ENCODE measurements around the gene ADIPOR1.

Gene ADIPOR1

DNA sequence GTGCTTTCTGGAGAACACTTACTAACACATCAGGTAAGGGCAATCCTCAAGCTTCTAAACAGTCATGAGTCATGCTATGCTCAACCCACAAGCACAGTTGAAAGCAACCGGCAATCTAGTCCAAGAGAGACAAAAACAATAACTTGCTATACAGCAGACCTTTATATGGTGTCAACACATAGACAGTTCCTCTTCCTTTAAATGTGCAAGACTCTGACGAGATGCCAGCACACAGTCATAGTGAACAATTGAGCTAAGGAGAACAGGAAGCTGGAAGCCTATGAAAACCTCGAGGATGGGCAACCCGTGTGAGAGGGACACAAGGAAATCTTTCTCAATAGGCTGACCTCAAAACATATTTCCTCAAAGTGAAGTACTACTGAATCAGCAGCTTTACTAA is 5.3 kb downstream of the ADIPOR1 start:
- H3K27ac ChIP-seq (ENCODE audit: insufficient read depth in 1 of 2, low read depth in 1 of 2, low read length in 2 of 2, poor library complexity in 1 of 2, severe bottlenecking in 2 of 2) = peak overlapping the region; percentile 41 to 52

DNA sequence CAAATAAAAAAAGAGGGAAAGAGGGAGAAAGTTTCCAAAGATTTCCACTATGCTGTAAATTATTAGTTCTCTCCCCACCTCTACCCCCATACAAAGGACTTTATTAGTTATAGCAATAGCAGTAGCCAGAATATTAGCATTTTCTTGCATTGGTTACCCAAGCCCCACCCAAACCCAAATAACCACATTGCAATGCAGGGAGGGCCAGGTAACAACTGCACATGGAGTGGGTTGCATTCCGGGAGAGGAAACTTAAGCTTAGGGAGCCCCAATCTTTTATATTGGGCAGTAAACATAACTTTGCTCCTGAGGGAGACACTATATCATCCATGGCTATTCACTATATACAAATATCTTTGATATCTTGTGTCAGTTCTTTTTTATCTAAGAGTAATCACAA is 6.0 kb downstream of the ADIPOR1 start:
- POLR2A ChIA-PET = no interaction called here
- no CpG with 5 or more reads among the region's 1 CpG for WGBS (ENCODE audit: insufficient coverage)
- CTCF ChIA-PET = interaction anchor here (1.1 to 3.3 kb wide), 5 partner anchors 10 to 47 kb away, joined by 3 to 18 read pairs (median 7); partner anchors contain the start of gene CYB5R1
- peaks cover 24 to 36% (median 31%) of the 10 kb centered on the region in 4 experiments for H3K4me1 ChIP-seq (ENCODE audit: control extremely low read depth in 1 of 4, control insufficient read depth in 4 of 4, insufficient read depth in 4 of 4, low read length in 3 of 4)
- no peaks in the 10 kb centered on the region for H3K27me3 ChIP-seq (replicated peaks in 2 of 5; ENCODE audit: control insufficient read depth in 4 of 5, insufficient read depth in 5 of 5, low read length in 4 of 5)
- H3K36me3 ChIP-seq (ENCODE audit: control insufficient read depth in 4 of 4, insufficient read depth in 4 of 4, low read length in 3 of 4) = peaks cover 6 to 49% (median 28%) of the 10 kb centered on the region in 4 experiments
- no peaks in the 10 kb centered on the region for H3K9me3 ChIP-seq (ENCODE audit: control extremely low read depth in 1 of 5, control insufficient read depth in 4 of 5, insufficient read depth in 2 of 5, low read depth in 1 of 5, low read length in 4 of 5)
- DNase-seq = no peak
- H3K4me3 ChIP-seq (ENCODE audit: control insufficient read depth in 1 of 7, extremely low read depth in 1 of 7, insufficient read depth in 4 of 7, low read depth in 2 of 7, low read length in 6 of 7) = no peak overlapping the region
- H3K27ac ChIP-seq (ENCODE audit: insufficient read depth in 1 of 2, low read depth in 1 of 2, low read length in 2 of 2, poor library complexity in 1 of 2, severe bottlenecking in 2 of 2) = peak overlapping the region; percentile 41 to 52

More for the DNA sequence above, 5.3 kb downstream of the ADIPOR1 start:
- Histone ChIP-seq H3K9me3 (ENCODE audit: control extremely low read depth in 1 of 5, control insufficient read depth in 4 of 5, insufficient read depth in 2 of 5, low read depth in 1 of 5, low read length in 4 of 5) (no peaks in the 10 kb centered on the region), H3K36me3 (ENCODE audit: control insufficient read depth in 4 of 4, insufficient read depth in 4 of 4, low read length in 3 of 4) (peaks cover 6 to 45% (median 25%) of the 10 kb centered on the region in 4 experiments), H3K4me1 (ENCODE audit: control extremely low read depth in 1 of 4, control insufficient read depth in 4 of 4, insufficient read depth in 4 of 4, low read length in 3 of 4) (peaks cover 29 to 42% (median 35%) of the 10 kb centered on the region in 4 experiments), H3K27me3 (replicated peaks in 2 of 5; ENCODE audit: control insufficient read depth in 4 of 5, insufficient read depth in 5 of 5, low read length in 4 of 5) (no peaks in the 10 kb centered on the region), H3K4me3 (ENCODE audit: control insufficient read depth in 1 of 7, extremely low read depth in 1 of 7, insufficient read depth in 4 of 7, low read depth in 2 of 7, low read length in 6 of 7) (peak overlapping the region in 3 of 7 experiments; percentile 8 to 23 (median 16))
- DNase-seq = peak; percentile 40 to 87 (median 83)
- POLR2A ChIA-PET = no interaction called here
- CTCF ChIA-PET = interaction anchor here (0.9 to 3.3 kb wide), 6 partner anchors 8 to 46 kb away, joined by 3 to 18 read pairs (median 8); partner anchors contain the start of gene CYB5R1
- WGBS (ENCODE audit: insufficient coverage) = 0% methylated on average over 3 of the region's 4 CpGs

DNA sequence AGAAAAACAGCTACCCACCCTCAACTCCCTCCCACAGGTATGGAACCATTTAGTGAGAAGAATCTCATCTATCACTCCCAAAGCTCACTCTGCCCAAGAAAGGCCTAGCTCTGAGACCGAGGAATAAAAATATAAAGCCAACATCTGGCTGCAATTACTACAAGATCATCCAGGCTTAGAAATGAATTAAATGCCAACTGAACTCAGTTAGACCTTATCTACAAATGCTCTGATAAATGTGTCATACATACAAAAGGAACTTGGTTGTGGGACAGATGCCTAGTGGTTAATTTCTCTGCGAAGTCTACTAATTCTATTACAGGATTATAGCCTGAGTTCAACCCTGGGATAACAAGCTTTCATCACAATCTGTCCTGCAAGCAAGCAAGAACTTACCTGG is 6.7 kb downstream of the ADIPOR1 start:
- ChIA-PET CTCF (interaction anchor here (1.2 kb wide), 1 partner anchor 9 kb away, joined by 7 read pairs; no protein-coding TSS in a partner anchor), POLR2A (no interaction called here)
- H3K4me3 ChIP-seq (ENCODE audit: control insufficient read depth in 1 of 7, extremely low read depth in 1 of 7, insufficient read depth in 4 of 7, low read depth in 2 of 7, low read length in 6 of 7) = no peak overlapping the region
- peak overlapping the region in 1 of 2 experiments; percentile 19 for H3K27ac ChIP-seq (ENCODE audit: insufficient read depth in 1 of 2, low read depth in 1 of 2, low read length in 2 of 2, poor library complexity in 1 of 2, severe bottlenecking in 2 of 2)
- no peak for DNase-seq
- WGBS (ENCODE audit: insufficient coverage) = 100% methylated on average over 1 of the region's 2 CpGs
- H3K36me3 ChIP-seq (ENCODE audit: control insufficient read depth in 4 of 4, insufficient read depth in 4 of 4, low read length in 3 of 4) = peaks cover 10 to 51% (median 29%) of the 10 kb centered on the region in 4 experiments
- H3K9me3 ChIP-seq (ENCODE audit: control extremely low read depth in 1 of 5, control insufficient read depth in 4 of 5, insufficient read depth in 2 of 5, low read depth in 1 of 5, low read length in 4 of 5) = no peaks in the 10 kb centered on the region
- H3K4me1 ChIP-seq (ENCODE audit: control extremely low read depth in 1 of 4, control insufficient read depth in 4 of 4, insufficient read depth in 4 of 4, low read length in 3 of 4) = peaks cover 17 to 30% (median 25%) of the 10 kb centered on the region in 4 experiments
- H3K27me3 ChIP-seq (replicated peaks in 2 of 5; ENCODE audit: control insufficient read depth in 4 of 5, insufficient read depth in 5 of 5, low read length in 4 of 5) = no peaks in the 10 kb centered on the region

DNA sequence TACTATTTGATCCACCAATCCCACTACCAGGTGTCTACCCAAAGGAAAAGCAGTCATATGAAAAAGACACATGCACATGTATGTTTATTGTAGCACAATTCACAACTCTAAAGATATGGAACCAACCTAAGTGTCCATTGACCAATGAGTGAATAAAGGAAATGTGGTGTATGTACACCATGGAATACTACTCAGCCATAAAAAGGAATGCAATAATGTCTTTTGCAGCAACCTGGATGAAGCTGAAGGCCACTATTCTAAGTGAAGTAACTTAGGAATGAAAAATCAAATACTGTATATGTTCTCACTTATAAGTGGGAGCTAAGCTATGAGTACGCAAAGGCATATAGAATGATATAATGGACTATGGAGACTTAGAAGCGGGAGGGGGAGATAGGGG is 12.6 kb downstream of the ADIPOR1 start:
- no peaks in the 10 kb centered on the region for H3K27me3 ChIP-seq (replicated peaks in 2 of 5; ENCODE audit: control insufficient read depth in 4 of 5, insufficient read depth in 5 of 5, low read length in 4 of 5)
- no peak overlapping the region for H3K27ac ChIP-seq (ENCODE audit: insufficient read depth in 1 of 2, low read depth in 1 of 2, low read length in 2 of 2, poor library complexity in 1 of 2, severe bottlenecking in 2 of 2)
- WGBS (ENCODE audit: insufficient coverage) = 100% methylated on average over 2 of the region's 2 CpGs
- no peaks in the 10 kb centered on the region for H3K9me3 ChIP-seq (ENCODE audit: control extremely low read depth in 1 of 5, control insufficient read depth in 4 of 5, insufficient read depth in 2 of 5, low read depth in 1 of 5, low read length in 4 of 5)
- H3K4me1 ChIP-seq (ENCODE audit: control extremely low read depth in 1 of 4, control insufficient read depth in 4 of 4, insufficient read depth in 4 of 4, low read length in 3 of 4) = no peaks in the 10 kb centered on the region
- ChIA-PET CTCF (interaction anchor here (1.0 to 3.4 kb wide), 2 partner anchors 9 to 54 kb away, joined by 4 to 18 read pairs; no protein-coding TSS in a partner anchor), POLR2A (interaction anchor here (1.0 kb wide), 1 partner anchor 9 kb away, joined by 5 read pairs; no protein-coding TSS in a partner anchor)
- no peak for DNase-seq
- H3K36me3 ChIP-seq (ENCODE audit: control insufficient read depth in 4 of 4, insufficient read depth in 4 of 4, low read length in 3 of 4) = peaks cover 30 to 86% (median 66%) of the 10 kb centered on the region in 4 experiments
- H3K4me3 ChIP-seq (ENCODE audit: control insufficient read depth in 1 of 7, extremely low read depth in 1 of 7, insufficient read depth in 4 of 7, low read depth in 2 of 7, low read length in 6 of 7) = no peak overlapping the region

DNA sequence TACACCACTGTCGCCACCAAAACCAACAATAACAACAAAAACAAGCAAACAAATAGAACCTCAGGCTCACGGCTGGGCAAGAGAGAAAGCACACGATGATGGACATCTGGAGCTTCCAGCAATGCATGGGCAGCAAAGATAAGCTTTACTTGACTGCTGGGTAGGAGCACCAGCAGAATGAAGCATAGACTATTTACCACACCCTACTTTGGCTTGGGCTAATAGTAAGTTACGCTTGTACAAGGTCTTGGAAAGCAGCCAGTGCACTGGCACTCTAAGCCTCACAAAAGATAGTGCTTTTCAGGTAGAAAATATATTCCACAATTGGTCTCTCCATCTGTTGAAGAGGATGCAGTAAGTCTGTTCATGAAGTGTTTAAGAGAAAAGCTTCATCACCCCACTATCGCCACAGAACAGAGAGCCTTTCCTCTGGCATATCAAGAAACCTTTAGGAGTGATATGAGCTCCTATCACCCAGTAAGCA is 13.6 kb downstream of the ADIPOR1 start:
- peak; percentile 32 to 70 (median 40) for DNase-seq
- no peak overlapping the region for H3K27ac ChIP-seq (ENCODE audit: insufficient read depth in 1 of 2, low read depth in 1 of 2, low read length in 2 of 2, poor library complexity in 1 of 2, severe bottlenecking in 2 of 2)
- H3K27me3 ChIP-seq (replicated peaks in 2 of 5; ENCODE audit: control insufficient read depth in 4 of 5, insufficient read depth in 5 of 5, low read length in 4 of 5) = no peaks in the 10 kb centered on the region
- no peaks in the 10 kb centered on the region for H3K4me1 ChIP-seq (ENCODE audit: control extremely low read depth in 1 of 4, control insufficient read depth in 4 of 4, insufficient read depth in 4 of 4, low read length in 3 of 4)
- POLR2A ChIA-PET = interaction anchor here (0.6 to 1.0 kb wide), 3 partner anchors 10 to 54 kb away, joined by 3 to 5 read pairs (median 3); no protein-coding TSS in a partner anchor
- peaks cover 23 to 79% (median 63%) of the 10 kb centered on the region in 4 experiments for H3K36me3 ChIP-seq (ENCODE audit: control insufficient read depth in 4 of 4, insufficient read depth in 4 of 4, low read length in 3 of 4)
- WGBS (ENCODE audit: insufficient coverage) = 93% methylated on average over 3 of the region's 5 CpGs
- no peaks in the 10 kb centered on the region for H3K9me3 ChIP-seq (ENCODE audit: control extremely low read depth in 1 of 5, control insufficient read depth in 4 of 5, insufficient read depth in 2 of 5, low read depth in 1 of 5, low read length in 4 of 5)
- CTCF ChIA-PET = interaction anchor here (1.3 to 3.4 kb wide), 5 partner anchors 10 to 50 kb away, joined by 4 to 18 read pairs (median 5); partner anchors contain the start of gene KLHL12
- no peak overlapping the region for H3K4me3 ChIP-seq (ENCODE audit: control insufficient read depth in 1 of 7, extremely low read depth in 1 of 7, insufficient read depth in 4 of 7, low read depth in 2 of 7, low read length in 6 of 7)

DNA sequence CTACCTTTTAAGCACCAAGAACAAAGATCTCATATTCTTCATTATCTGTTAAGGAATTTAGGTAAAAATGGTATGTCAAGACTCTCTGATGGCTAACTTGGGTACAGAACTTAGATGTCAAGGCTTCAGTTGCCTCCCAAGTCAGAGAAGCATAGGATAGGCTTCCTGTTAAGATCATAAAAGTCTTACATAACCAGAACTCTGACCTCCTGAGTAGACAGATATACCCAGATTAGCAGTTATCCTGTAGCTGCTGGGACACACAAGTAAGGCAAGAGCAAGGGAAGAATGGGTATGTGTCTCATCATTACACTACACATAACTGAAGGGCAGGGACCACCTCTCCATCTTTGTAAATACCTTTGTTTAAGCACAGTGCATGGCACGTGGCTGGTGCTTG is 15.7 kb downstream of the ADIPOR1 start:
- H3K9me3 ChIP-seq (ENCODE audit: control extremely low read depth in 1 of 5, control insufficient read depth in 4 of 5, insufficient read depth in 2 of 5, low read depth in 1 of 5, low read length in 4 of 5) = no peaks in the 10 kb centered on the region
- POLR2A ChIA-PET = no interaction called here
- H3K27me3 ChIP-seq (replicated peaks in 2 of 5; ENCODE audit: control insufficient read depth in 4 of 5, insufficient read depth in 5 of 5, low read length in 4 of 5) = no peaks in the 10 kb centered on the region
- peaks cover 20 to 62% (median 52%) of the 10 kb centered on the region in 4 experiments for H3K36me3 ChIP-seq (ENCODE audit: control insufficient read depth in 4 of 4, insufficient read depth in 4 of 4, low read length in 3 of 4)
- WGBS (ENCODE audit: insufficient coverage) = no CpG with 5 or more reads among the region's 1 CpG
- no peak overlapping the region for H3K27ac ChIP-seq (ENCODE audit: insufficient read depth in 1 of 2, low read depth in 1 of 2, low read length in 2 of 2, poor library complexity in 1 of 2, severe bottlenecking in 2 of 2)
- no peak for DNase-seq
- H3K4me3 ChIP-seq (ENCODE audit: control insufficient read depth in 1 of 7, extremely low read depth in 1 of 7, insufficient read depth in 4 of 7, low read depth in 2 of 7, low read length in 6 of 7) = no peak overlapping the region
- H3K4me1 ChIP-seq (ENCODE audit: control extremely low read depth in 1 of 4, control insufficient read depth in 4 of 4, insufficient read depth in 4 of 4, low read length in 3 of 4) = no peaks in the 10 kb centered on the region
- CTCF ChIA-PET = interaction anchor here (0.9 to 1.2 kb wide), 2 partner anchors 9 to 190 kb away, joined by 3 to 7 read pairs; no protein-coding TSS in a partner anchor

DNA sequence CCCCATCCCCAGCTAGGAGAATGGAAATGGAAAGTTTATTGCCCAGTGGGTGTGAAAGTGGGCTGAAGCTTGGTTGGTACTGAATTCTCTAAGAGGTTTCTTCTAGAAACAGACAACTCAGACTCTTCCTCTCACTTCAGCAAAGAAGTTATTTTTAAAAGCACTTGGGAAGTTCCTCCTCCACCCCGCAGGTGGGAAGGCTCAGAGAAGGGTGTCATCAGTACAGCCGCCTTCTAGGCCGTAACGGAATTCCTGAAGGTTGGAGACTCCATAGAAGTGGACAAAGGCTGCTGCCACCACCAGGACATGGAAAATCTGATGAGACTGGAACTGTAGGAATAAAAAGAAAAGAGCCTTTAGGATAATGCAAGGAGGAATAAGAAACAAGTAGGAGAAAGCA is 16.7 kb downstream of the ADIPOR1 start:
- Histone ChIP-seq H3K9me3 (ENCODE audit: control extremely low read depth in 1 of 5, control insufficient read depth in 4 of 5, insufficient read depth in 2 of 5, low read depth in 1 of 5, low read length in 4 of 5) (no peaks in the 10 kb centered on the region), H3K4me3 (ENCODE audit: control insufficient read depth in 1 of 7, extremely low read depth in 1 of 7, insufficient read depth in 4 of 7, low read depth in 2 of 7, low read length in 6 of 7) (no peak overlapping the region), H3K27me3 (replicated peaks in 2 of 5; ENCODE audit: control insufficient read depth in 4 of 5, insufficient read depth in 5 of 5, low read length in 4 of 5) (no peaks in the 10 kb centered on the region), H3K4me1 (ENCODE audit: control extremely low read depth in 1 of 4, control insufficient read depth in 4 of 4, insufficient read depth in 4 of 4, low read length in 3 of 4) (no peaks in the 10 kb centered on the region), H3K27ac (ENCODE audit: insufficient read depth in 1 of 2, low read depth in 1 of 2, low read length in 2 of 2, poor library complexity in 1 of 2, severe bottlenecking in 2 of 2) (no peak overlapping the region), H3K36me3 (ENCODE audit: control insufficient read depth in 4 of 4, insufficient read depth in 4 of 4, low read length in 3 of 4) (peaks cover 20 to 58% (median 48%) of the 10 kb centered on the region in 4 experiments)
- ChIA-PET POLR2A (no interaction called here), CTCF (interaction anchor here (0.9 kb wide), 1 partner anchor 189 kb away, joined by 3 read pairs; no protein-coding TSS in a partner anchor)
- DNase-seq = no peak
- WGBS (ENCODE audit: insufficient coverage) = 98% methylated on average over 4 of the region's 4 CpGs
